Liver (tissue), 3 donors: ENCODE measurements around the gene MAP7D3.

Source experiments
- EGR1 ChIP-seq, 2 donors: IDR thresholded peaks; 2 replicates each; pipeline ENCODE4 v1.6.1; 2016 to 2018; ENCODE audit warnings: antibody characterized with exemption in 2 of 2, low read depth in 2 of 2
- GABPA ChIP-seq, 2 donors: IDR thresholded peaks in 1 of 2; conservative IDR thresholded peaks in 1 of 2; 2 replicates each; pipeline ENCODE4 v1.6.1; 2016; ENCODE audit warnings: antibody characterized with exemption in 2 of 2, mild to moderate bottlenecking in 1 of 2, moderate library complexity in 1 of 2
- JUND ChIP-seq, 2 donors: IDR thresholded peaks; 2 replicates each; pipeline ENCODE4 v1.6.1; 2016; ENCODE audit warnings: antibody characterized with exemption in 2 of 2
- TAF1 ChIP-seq: conservative IDR thresholded peaks from 2 replicates; pipeline ENCODE4 v1.6.1; 2016; ENCODE audit warnings: antibody characterized with exemption, mild to moderate bottlenecking
- ZBTB33 ChIP-seq: IDR thresholded peaks from 2 replicates; pipeline ENCODE4 v1.6.1; 2016; ENCODE audit warnings: antibody characterized with exemption
- TF ChIP-seq, protein P1 (sequence below): fragments of 150-350 bp; IDR thresholded peaks from 2 replicates; pipeline ENCODE4 v1.5.1; 2017; ENCODE audit warnings: improper control_type of control experiment, low read depth, low read length; ENCODE audit not compliant: missing input control
- TF ChIP-seq, protein P2 (sequence below): IDR thresholded peaks from 2 replicates; pipeline ENCODE4 v1.6.1; 2016; ENCODE audit warnings: antibody characterized with exemption
- donor health status: healthy.
- donor health status: healthy.

GRCh38 chrX:136171420-136171819, 79.8 kb downstream of the MAP7D3 start:
- TF ChIP-seq, protein P1, sequence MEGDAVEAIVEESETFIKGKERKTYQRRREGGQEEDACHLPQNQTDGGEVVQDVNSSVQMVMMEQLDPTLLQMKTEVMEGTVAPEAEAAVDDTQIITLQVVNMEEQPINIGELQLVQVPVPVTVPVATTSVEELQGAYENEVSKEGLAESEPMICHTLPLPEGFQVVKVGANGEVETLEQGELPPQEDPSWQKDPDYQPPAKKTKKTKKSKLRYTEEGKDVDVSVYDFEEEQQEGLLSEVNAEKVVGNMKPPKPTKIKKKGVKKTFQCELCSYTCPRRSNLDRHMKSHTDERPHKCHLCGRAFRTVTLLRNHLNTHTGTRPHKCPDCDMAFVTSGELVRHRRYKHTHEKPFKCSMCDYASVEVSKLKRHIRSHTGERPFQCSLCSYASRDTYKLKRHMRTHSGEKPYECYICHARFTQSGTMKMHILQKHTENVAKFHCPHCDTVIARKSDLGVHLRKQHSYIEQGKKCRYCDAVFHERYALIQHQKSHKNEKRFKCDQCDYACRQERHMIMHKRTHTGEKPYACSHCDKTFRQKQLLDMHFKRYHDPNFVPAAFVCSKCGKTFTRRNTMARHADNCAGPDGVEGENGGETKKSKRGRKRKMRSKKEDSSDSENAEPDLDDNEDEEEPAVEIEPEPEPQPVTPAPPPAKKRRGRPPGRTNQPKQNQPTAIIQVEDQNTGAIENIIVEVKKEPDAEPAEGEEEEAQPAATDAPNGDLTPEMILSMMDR, result no peak
- TF ChIP-seq GABPA (IDR thresholded peaks at IDR 0.05 in 1 of 2, conservative IDR thresholded peaks at IDR 0.05 in 1 of 2) (no peak), ZBTB33 (no peak), JUND (IDR thresholded peaks at IDR 0.05) (no peak), TAF1 (no peak), EGR1 (IDR thresholded peaks at IDR 0.05; ENCODE audit: low read depth in 2 of 2) (no peak)
- TF ChIP-seq, protein P2, sequence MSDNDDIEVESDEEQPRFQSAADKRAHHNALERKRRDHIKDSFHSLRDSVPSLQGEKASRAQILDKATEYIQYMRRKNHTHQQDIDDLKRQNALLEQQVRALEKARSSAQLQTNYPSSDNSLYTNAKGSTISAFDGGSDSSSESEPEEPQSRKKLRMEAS, result no peak
